K562 (cell line): ENCODE measurements around the gene PGS1. TPM values are rescaled to one million over a fixed set of nuclear protein-coding genes. Genes with fewer than 3 reads are reported as not detected.

ENCODE experiments used
- ATAC-seq: fragments of 200-7000 bp; cut with Tn5 transposase; 3 replicates; pipeline ENCODE4 v1.9.1; 2020; ENCODE audit warnings: moderate library complexity
- BruUV-seq: library from RNA; stranded (reverse); fragments of 400-500 nt; replicated peaks from 2 replicates; lab custom pipeline; 2021; lab: Mats Ljungman, UMichigan
- CTCF ChIA-PET: fragments of 300-600 bp; formaldehyde crosslinking; extraction: SDS; loops from one replicate; lab custom pipeline; 2021; ENCODE audit warnings: low intra/inter-chr PET ratio; lab: Yijun Ruan, JAX
- POLR2A ChIA-PET: fragments of 300-600, 350-650 bp; sonication (Branson Sonifier 250); formaldehyde crosslinking; extraction: SDS; loops from one replicate; lab custom pipeline; 2021; ENCODE audit warnings: antibody characterized with exemption, inconsistent platforms; lab: Yijun Ruan, JAX
- DNase-seq, 4 experiments: peaks; one replicate each; pipeline versions ENCODE4 v3.0.0 to v3.0.0-alpha.2; 2011 to 2018; ENCODE audit warnings: low spot score in 3 of 4, mixed read lengths in 3 of 4; ENCODE audit errors: extremely low read depth in 1 of 4
- FAIRE-seq: peaks from 2 replicates; lab custom pipeline; 2011; peaks lifted over from hg19 to GRCh38; lab: Jason Lieb, UNC
- H2AFZ ChIP-seq: 2 replicates; pipeline ENCODE4 v1.6.0; 2011; ENCODE audit warnings: low read depth, low read length, control low read depth, inconsistent platforms
- H3K27ac ChIP-seq: fragments of 200-600 bp; 3 replicates; pipeline ENCODE4 v1.8.0; 2011; ENCODE audit warnings: low read depth, mild to moderate bottlenecking, control low read depth, inconsistent platforms, low read length, moderate library complexity, mixed read lengths; ENCODE audit errors: extremely low read depth
- H3K27me3 ChIP-seq, 2 experiments: fragments of 300-600 bp in 1 of 2; 2 replicates in 1 of 2; 3 replicates in 1 of 2; pipeline versions ENCODE4 v1.6.0 to v1.8.0; 2011; ENCODE audit warnings: inconsistent platforms in 2 of 2, low read length in 2 of 2, mild to moderate bottlenecking in 1 of 2, mixed read lengths in 1 of 2, moderate library complexity in 1 of 2; ENCODE audit not compliant: control insufficient read depth in 2 of 2, insufficient read depth in 2 of 2
- H3K36me3 ChIP-seq: fragments of 300-600 bp; 3 replicates; pipeline ENCODE4 v1.8.0; 2011; ENCODE audit warnings: mild to moderate bottlenecking, low read length, inconsistent platforms; ENCODE audit not compliant: control insufficient read depth, insufficient read depth
- H3K4me1 ChIP-seq, 2 experiments: fragments of 200-600 bp in 1 of 2; replicated peaks in 1 of 2; 2 replicates in 1 of 2; 3 replicates in 1 of 2; pipeline versions ENCODE4 v1.5.1 to v1.8.0; 2011; ENCODE audit warnings: inconsistent platforms in 2 of 2, low read length in 2 of 2, mild to moderate bottlenecking in 1 of 2, mixed read lengths in 1 of 2, moderate library complexity in 1 of 2; ENCODE audit not compliant: control insufficient read depth in 2 of 2, insufficient read depth in 2 of 2
- H3K4me2 ChIP-seq: 2 replicates; pipeline ENCODE4 v1.6.1; 2011; ENCODE audit warnings: low read length, control low read depth, inconsistent platforms, mixed read lengths; ENCODE audit not compliant: insufficient read depth
- H3K4me3 ChIP-seq: fragments of 200-600 bp; sonication (generic), shearing (Covaris generic); 2 replicates; pipeline ENCODE4 v1.5.1; 2016; ENCODE audit warnings: control low read depth, inconsistent platforms
- H3K79me2 ChIP-seq: fragments of 200-600 bp; 3 replicates; pipeline ENCODE4 v1.8.0; 2011; ENCODE audit warnings: low read length, inconsistent platforms; ENCODE audit not compliant: control insufficient read depth, insufficient read depth
- H3K9ac ChIP-seq, 2 experiments: 2 replicates each; pipeline versions ENCODE4 v1.6.0 to v1.6.1; 2011; ENCODE audit warnings: low read depth in 2 of 2, low read length in 2 of 2, control low read depth in 1 of 2, inconsistent platforms in 1 of 2, mild to moderate bottlenecking in 1 of 2, mixed read lengths in 1 of 2; ENCODE audit not compliant: insufficient read depth in 1 of 2
- H3K9me1 ChIP-seq: one replicate; pipeline ENCODE4 v1.6.0; 2011; ENCODE audit warnings: inconsistent platforms, mild to moderate bottlenecking, low read length, moderate library complexity; ENCODE audit not compliant: control insufficient read depth, insufficient read depth
- H3K9me3 ChIP-seq: replicated peaks from 2 replicates; pipeline ENCODE4 v1.5.1; 2011; ENCODE audit warnings: low read depth, low read length, inconsistent platforms; ENCODE audit not compliant: control insufficient read depth, insufficient read depth
- H4K20me1 ChIP-seq: replicated peaks from 2 replicates; pipeline ENCODE4 v1.6.1; 2011; ENCODE audit warnings: low read length, inconsistent platforms, mixed read lengths; ENCODE audit not compliant: control insufficient read depth, insufficient read depth
- C11orf30 ChIP-seq: fragments of 450-650 bp; IDR thresholded peaks from 2 replicates; pipeline ENCODE4 v1.6.1; 2016; ENCODE audit warnings: low read depth, mild to moderate bottlenecking
- DMBX1 ChIP-seq: fragments of 250-450 bp; sonication (Bioruptor Pico); IDR thresholded peaks from 2 replicates; pipeline ENCODE4 v1.8.0; 2022; ENCODE audit warnings: inconsistent platforms, mild to moderate bottlenecking, moderate library complexity, borderline replicate concordance
- DPF2 ChIP-seq: fragments of 450-650 bp; IDR thresholded peaks from 2 replicates; pipeline ENCODE4 v1.6.1; 2016
- FIP1L1 ChIP-seq: fragments of 200-400 bp; formaldehyde crosslinking; IDR thresholded peaks from 2 replicates; pipeline ENCODE4 v1.6.1; 2018; ENCODE audit warnings: mild to moderate bottlenecking, low read depth, low read length; ENCODE audit not compliant: poor library complexity, severe bottlenecking
- FOXK2 ChIP-seq, 2 experiments: fragments of 450-650 bp; IDR thresholded peaks in 1 of 2; conservative IDR thresholded peaks in 1 of 2; 2 replicates each; pipeline ENCODE4 v1.6.1; 2016; ENCODE audit warnings: low read depth in 2 of 2, mild to moderate bottlenecking in 1 of 2
- GTF2E2 ChIP-seq: fragments of 200-800 bp; sonication (Bioruptor generic); IDR thresholded peaks from 2 replicates; pipeline ENCODE4 v1.6.1; 2016; ENCODE audit warnings: missing genetic modification characterization, missing compliant biosample characterization
- KDM5B ChIP-seq: fragments of 200-600 bp; sonication (generic); IDR thresholded peaks from 2 replicates; pipeline ENCODE4 v1.6.1; 2012; ENCODE audit warnings: low read depth, mild to moderate bottlenecking, moderate library complexity, low read length, control low read depth, inconsistent platforms; ENCODE audit not compliant: insufficient replicate concordance
- NCOA2 ChIP-seq, 2 experiments: fragments of 450-650 bp; IDR thresholded peaks; 2 replicates each; pipeline ENCODE4 v1.6.1; 2018; ENCODE audit warnings: mild to moderate bottlenecking in 2 of 2, moderate library complexity in 1 of 2; ENCODE audit not compliant: partially characterized antibody in 2 of 2
- PHF8 ChIP-seq: fragments of 200-600 bp; sonication (generic); IDR thresholded peaks from 2 replicates; pipeline ENCODE4 v1.6.1; 2012; ENCODE audit warnings: mixed run types, mild to moderate bottlenecking, inconsistent platforms, low read length, moderate library complexity, borderline replicate concordance
- PTTG1 ChIP-seq: fragments of 450-650 bp; IDR thresholded peaks from 2 replicates; pipeline ENCODE4 v1.6.1; 2016; ENCODE audit warnings: low read depth, mild to moderate bottlenecking, missing genetic modification characterization, missing compliant biosample characterization
- SIN3B ChIP-seq: fragments of 450-650 bp; IDR thresholded peaks from 2 replicates; pipeline ENCODE4 v1.6.1; 2017; ENCODE audit warnings: low read depth, mild to moderate bottlenecking, moderate library complexity
- SMARCE1 ChIP-seq: fragments of 450-650 bp; IDR thresholded peaks from 2 replicates; pipeline ENCODE4 v1.7.1; 2016; ENCODE audit warnings: mild to moderate bottlenecking
- TAL1 ChIP-seq: fragments of 450-650 bp; IDR thresholded peaks from 2 replicates; pipeline ENCODE4 v1.6.1; 2016; ENCODE audit warnings: mild to moderate bottlenecking
- ZBED1 ChIP-seq: IDR thresholded peaks from 2 replicates; pipeline ENCODE4 v1.6.1; 2014
- ZNF699 ChIP-seq: fragments of 250-450 bp; sonication (Bioruptor Pico); IDR thresholded peaks from 2 replicates; pipeline ENCODE4 v1.8.0; 2021; ENCODE audit warnings: mild to moderate bottlenecking, moderate library complexity; ENCODE audit not compliant: insufficient replicate concordance
- ZSCAN32 ChIP-seq: fragments of 450-650 bp; formaldehyde crosslinking; IDR thresholded peaks from 2 replicates; pipeline ENCODE4 v1.4.0; 2020; ENCODE audit warnings: mild to moderate bottlenecking, moderate library complexity
- WGBS: fragments of 100-300 bp; shearing (Covaris generic); methylation state at CpG from one replicate; pipeline ENCODE4 v1.1.6; 2016; ENCODE audit warnings: low coverage, mixed read lengths; ENCODE audit not compliant: insufficient coverage; ENCODE audit errors: missing lambda C conversion rate; 5-methylcytosine and 5-hydroxymethylcytosine counted together
- in situ Hi-C: fragments of 300-500 bp; cut with MboI; formaldehyde crosslinking; loops from 4 replicates; pipeline ENCODE4 v1.15.0; 2018; ENCODE audit warnings: inconsistent platforms, mixed read lengths
- intact Hi-C: fragments of 100-400 bp; cut with micrococcal nuclease; formaldehyde crosslinking; loops from 2 replicates; pipeline ENCODE4 v1.14.2; 2022
- polyA plus RNA-seq, 8 experiments: library from polyadenylated mRNA; depleted of rRNA in 4 of 8; stranded (reverse) in 5 of 8; unstranded in 3 of 8; fragments of >200 nt; fragmentation: Nextera tagmentation in 2 of 8; fragmentation: Illumina TruSeq in 1 of 8; extraction: Ambion mirVana in 2 of 8; extraction: Trizol in 1 of 8; gene quantifications; 2 replicates each; pipeline versions ENCODE4 v1.2.1 to v1.2.3, GENCODE V29; 2011 to 2014; ENCODE audit warnings: inconsistent platforms in 1 of 8, missing spikeins in 1 of 8
- total RNA-seq, 7 experiments: library from RNA; depleted of rRNA in 6 of 7; stranded (reverse); fragments of >200 nt in 6 of 7; fragmentation: Illumina TruSeq in 2 of 7; extraction: Trizol in 2 of 7; gene quantifications; 2 replicates each; pipeline versions ENCODE4 v1.2.1 to v1.2.3, GENCODE V29; 2011 to 2021; ENCODE audit warnings: low replicate concordance in 1 of 7
- TF ChIP-seq, protein P1 (sequence below): fragments of 450-650 bp; IDR thresholded peaks from 2 replicates; pipeline ENCODE4 v1.6.1; 2016
- TF ChIP-seq, protein P2 (sequence below): sonication (generic); formaldehyde crosslinking; IDR thresholded peaks from 2 replicates; pipeline ENCODE4 v1.8.1; 2022; ENCODE audit warnings: missing genetic modification reagents
- TF ChIP-seq, protein P3 (sequence below): IDR thresholded peaks from 2 replicates; pipeline ENCODE4 v1.6.1; 2016; ENCODE audit warnings: missing genetic modification characterization, missing compliant biosample characterization

PGS1 gene
- total and polyA plus RNA-seq, 9 of the 15 experiments (the other 6 are each of a cell fraction or from before 2014, with no cell fraction given), result 1.3 to 39.4 (median 22.3) TPM

DNA sequence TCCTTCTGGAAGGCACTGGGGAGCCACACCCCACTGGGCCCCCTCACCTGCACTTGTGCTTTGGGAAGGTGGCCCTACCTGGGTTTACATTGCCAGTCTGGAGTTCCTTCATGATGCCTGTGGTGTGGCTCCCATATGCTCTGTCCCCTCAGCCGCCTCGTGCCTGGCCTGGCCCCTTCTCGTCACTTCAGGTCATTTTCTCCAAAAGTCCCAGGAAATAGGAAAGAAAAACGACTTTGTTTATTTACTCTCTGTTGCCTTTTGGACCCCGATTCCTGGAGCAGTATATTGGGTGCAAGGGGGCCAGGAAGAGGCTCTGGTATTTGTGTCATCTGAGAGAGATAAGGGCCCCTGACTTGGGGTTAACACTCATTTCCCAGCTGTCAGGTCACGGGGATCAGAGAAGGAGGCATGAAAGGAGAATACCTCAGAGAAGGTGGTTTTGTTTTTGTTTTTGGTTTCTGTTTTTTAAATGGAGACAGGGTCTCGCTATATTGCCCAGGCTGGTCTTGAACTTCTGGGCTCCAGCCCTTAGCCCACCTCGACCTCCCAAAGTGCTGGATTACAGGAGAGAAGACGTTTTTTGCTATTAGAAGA is 23.3 kb upstream of the PGS1 start:
- intact Hi-C loops (no loop called here), in situ Hi-C loops (no loop called here)
- H3K9me3 ChIP-seq, result no peaks in the 10 kb centered on the region
- no peak overlapping the region for H3K4me2 ChIP-seq
- FAIRE-seq, result peak; percentile 73
- ATAC-seq, result no peak
- no peak overlapping the region for H3K4me3 ChIP-seq
- H4K20me1 ChIP-seq, result peaks cover 37% of the 10 kb centered on the region
- 30% methylated on average over 9 of the region's 9 CpGs for WGBS
- peaks cover 47 to 73% of the 10 kb centered on the region in 2 experiments for H3K4me1 ChIP-seq
- no TSS peak for BruUV-seq
- ChIA-PET CTCF (no interaction called here), POLR2A (interaction anchor here (1.2 to 1.7 kb wide), 3 partner anchors 9 to 14 kb away, joined by 3 read pairs; no protein-coding TSS in a partner anchor)
- no peak overlapping the region for H2AFZ ChIP-seq
- peaks cover 23% of the 10 kb centered on the region for H3K9me1 ChIP-seq
- no peak overlapping the region for H3K27ac ChIP-seq
- peaks cover 33% of the 10 kb centered on the region for H3K36me3 ChIP-seq
- H3K27me3 ChIP-seq, result no peaks in the 10 kb centered on the region
- peak overlapping the region; percentile 7 to 44; a peak in 2 of 4 replicates for H3K9ac ChIP-seq
- peak in 1 of 4 experiments; percentile 38 for DNase-seq
- peaks cover 38% of the 10 kb centered on the region for H3K79me2 ChIP-seq
- TF ChIP-seq SMARCE1 (no peak), KDM5B (peak; percentile 20), ZSCAN32 (no peak), GTF2E2 (no peak), SIN3B (no peak), PHF8 (no peak), C11orf30 (no peak), FOXK2 (conservative IDR thresholded peaks at IDR 0.05 in 1 of 2, IDR thresholded peaks at IDR 0.05 in 1 of 2; ENCODE audit: low read depth in 2 of 2) (no peak), ZNF699 (CRISPR knock-in tag) (no peak), FIP1L1 (no peak), DPF2 (peak; percentile 42; the same call in 1 of the 2 replicates), TAL1 (no peak), PTTG1 (tag) (no peak), NCOA2 (IDR thresholded peaks at IDR 0.05; ENCODE audit: partially characterized antibody in 2 of 2) (no peak), DMBX1 (CRISPR knock-in tag) (no peak), ZBED1 (no peak)
- TF ChIP-seq, protein P1, sequence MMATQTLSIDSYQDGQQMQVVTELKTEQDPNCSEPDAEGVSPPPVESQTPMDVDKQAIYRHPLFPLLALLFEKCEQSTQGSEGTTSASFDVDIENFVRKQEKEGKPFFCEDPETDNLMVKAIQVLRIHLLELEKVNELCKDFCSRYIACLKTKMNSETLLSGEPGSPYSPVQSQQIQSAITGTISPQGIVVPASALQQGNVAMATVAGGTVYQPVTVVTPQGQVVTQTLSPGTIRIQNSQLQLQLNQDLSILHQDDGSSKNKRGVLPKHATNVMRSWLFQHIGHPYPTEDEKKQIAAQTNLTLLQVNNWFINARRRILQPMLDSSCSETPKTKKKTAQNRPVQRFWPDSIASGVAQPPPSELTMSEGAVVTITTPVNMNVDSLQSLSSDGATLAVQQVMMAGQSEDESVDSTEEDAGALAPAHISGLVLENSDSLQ, result peak; percentile 40; the same call in 1 of the 2 replicates
- TF ChIP-seq, protein P2, sequence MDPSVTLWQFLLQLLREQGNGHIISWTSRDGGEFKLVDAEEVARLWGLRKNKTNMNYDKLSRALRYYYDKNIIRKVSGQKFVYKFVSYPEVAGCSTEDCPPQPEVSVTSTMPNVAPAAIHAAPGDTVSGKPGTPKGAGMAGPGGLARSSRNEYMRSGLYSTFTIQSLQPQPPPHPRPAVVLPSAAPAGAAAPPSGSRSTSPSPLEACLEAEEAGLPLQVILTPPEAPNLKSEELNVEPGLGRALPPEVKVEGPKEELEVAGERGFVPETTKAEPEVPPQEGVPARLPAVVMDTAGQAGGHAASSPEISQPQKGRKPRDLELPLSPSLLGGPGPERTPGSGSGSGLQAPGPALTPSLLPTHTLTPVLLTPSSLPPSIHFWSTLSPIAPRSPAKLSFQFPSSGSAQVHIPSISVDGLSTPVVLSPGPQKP (CRISPR knock-in tag), result no peak
- TF ChIP-seq, protein P3, sequence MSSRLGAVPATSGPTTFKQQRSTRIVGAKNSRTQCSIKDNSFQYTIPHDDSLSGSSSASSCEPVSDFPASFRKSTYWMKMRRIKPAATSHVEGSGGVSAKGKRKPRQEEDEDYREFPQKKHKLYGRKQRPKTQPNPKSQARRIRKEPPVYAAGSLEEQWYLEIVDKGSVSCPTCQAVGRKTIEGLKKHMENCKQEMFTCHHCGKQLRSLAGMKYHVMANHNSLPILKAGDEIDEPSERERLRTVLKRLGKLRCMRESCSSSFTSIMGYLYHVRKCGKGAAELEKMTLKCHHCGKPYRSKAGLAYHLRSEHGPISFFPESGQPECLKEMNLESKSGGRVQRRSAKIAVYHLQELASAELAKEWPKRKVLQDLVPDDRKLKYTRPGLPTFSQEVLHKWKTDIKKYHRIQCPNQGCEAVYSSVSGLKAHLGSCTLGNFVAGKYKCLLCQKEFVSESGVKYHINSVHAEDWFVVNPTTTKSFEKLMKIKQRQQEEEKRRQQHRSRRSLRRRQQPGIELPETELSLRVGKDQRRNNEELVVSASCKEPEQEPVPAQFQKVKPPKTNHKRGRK (tag), result no peak
